HepG2 (cell line): ENCODE measurements around the gene DAD1. TPM values are rescaled to one million over a fixed set of nuclear protein-coding genes. Genes with fewer than 3 reads are reported as not detected.

Source experiments
- ARHGAP35 ChIP-seq: sonication (generic); formaldehyde crosslinking; IDR thresholded peaks from 2 replicates; pipeline ENCODE4 v1.9.0; 2022; ENCODE audit warnings: mild to moderate bottlenecking, inconsistent platforms, moderate library complexity, missing genetic modification reagents, borderline replicate concordance
- CCDC6 ChIP-seq: sonication (generic); formaldehyde crosslinking; IDR thresholded peaks from 2 replicates; pipeline ENCODE4 v1.8.1; 2022; ENCODE audit warnings: mild to moderate bottlenecking, missing genetic modification reagents, moderate library complexity
- EED ChIP-seq: sonication (generic); formaldehyde crosslinking; IDR thresholded peaks from 2 replicates; pipeline ENCODE4 v1.5.0; 2020; ENCODE audit warnings: mild to moderate bottlenecking, missing genetic modification reagents
- EHMT2 ChIP-seq: fragments of 200-600 bp; sonication (generic); IDR thresholded peaks from 2 replicates; pipeline ENCODE4 v1.7.0; 2017; ENCODE audit warnings: antibody characterized with exemption, low read depth, low read length, borderline replicate concordance
- ERF ChIP-seq: IDR thresholded peaks from 2 replicates; pipeline ENCODE4 v1.6.1; 2018; ENCODE audit warnings: missing biosample characterization, missing genetic modification reagents
- IRF2 ChIP-seq: IDR thresholded peaks from 2 replicates; pipeline ENCODE4 v1.6.1; 2018; ENCODE audit warnings: missing genetic modification reagents, missing compliant biosample characterization
- KDM1A ChIP-seq: IDR thresholded peaks from 2 replicates; pipeline ENCODE4 v1.6.1; 2016; ENCODE audit warnings: missing compliant biosample characterization
- KLF6 ChIP-seq: IDR thresholded peaks from 2 replicates; pipeline ENCODE4 v1.8.0; 2016; ENCODE audit warnings: missing biosample characterization, missing genetic modification reagents
- KMT2B ChIP-seq: IDR thresholded peaks from 2 replicates; pipeline ENCODE4 v1.6.1; 2016; ENCODE audit warnings: missing genetic modification reagents, missing compliant biosample characterization
- MBNL3 ChIP-seq: fragments of 250-450 bp; sonication (Bioruptor Pico); conservative IDR thresholded peaks from 2 replicates; pipeline ENCODE4 v1.8.0; 2022; ENCODE audit warnings: mild to moderate bottlenecking, inconsistent platforms
- MED13 ChIP-seq: sonication (generic); formaldehyde crosslinking; IDR thresholded peaks from 2 replicates; pipeline ENCODE4 v1.5.0; 2020; ENCODE audit warnings: missing genetic modification reagents
- MLLT10 ChIP-seq: sonication (generic); formaldehyde crosslinking; IDR thresholded peaks from 2 replicates; pipeline ENCODE4 v1.4.0; 2020; ENCODE audit warnings: missing genetic modification reagents
- NFIC ChIP-seq: IDR thresholded peaks from 2 replicates; pipeline ENCODE4 v1.6.1; 2012; ENCODE audit warnings: mild to moderate bottlenecking, low read length, inconsistent platforms
- TEAD2 ChIP-seq: sonication (generic); formaldehyde crosslinking; IDR thresholded peaks from 2 replicates; pipeline ENCODE4 v1.9.0; 2021; ENCODE audit warnings: missing genetic modification reagents
- THYN1 ChIP-seq: sonication (generic); formaldehyde crosslinking; IDR thresholded peaks from 2 replicates; pipeline ENCODE4 v1.8.1; 2023; ENCODE audit warnings: low read depth, mild to moderate bottlenecking, moderate library complexity, missing genetic modification reagents, borderline replicate concordance
- YEATS4 ChIP-seq: sonication (generic); formaldehyde crosslinking; IDR thresholded peaks from 2 replicates; pipeline ENCODE4 v1.4.0; 2020; ENCODE audit warnings: missing genetic modification reagents, borderline replicate concordance
- ZFP36L1 ChIP-seq: sonication (generic); formaldehyde crosslinking; IDR thresholded peaks from 2 replicates; pipeline ENCODE4 v1.8.0; 2022; ENCODE audit warnings: mild to moderate bottlenecking, missing genetic modification reagents, moderate library complexity
- ZMYM4 ChIP-seq: sonication (generic); formaldehyde crosslinking; IDR thresholded peaks from 2 replicates; pipeline ENCODE4 v1.8.1; 2023; ENCODE audit warnings: mild to moderate bottlenecking, missing genetic modification reagents
- ZNF431 ChIP-seq: sonication (generic); formaldehyde crosslinking; IDR thresholded peaks from 2 replicates; pipeline ENCODE4 v1.9.0; 2022; ENCODE audit warnings: missing genetic modification reagents, low read depth, mild to moderate bottlenecking, borderline replicate concordance
- ZNF746 ChIP-seq: sonication (generic); formaldehyde crosslinking; IDR thresholded peaks from 2 replicates; pipeline ENCODE4 v1.8.0; 2022; ENCODE audit warnings: mild to moderate bottlenecking, missing genetic modification reagents
- ZNF766 ChIP-seq: sonication (generic); formaldehyde crosslinking; IDR thresholded peaks from 2 replicates; pipeline ENCODE4 v1.5.0; 2020; ENCODE audit warnings: missing genetic modification reagents, borderline replicate concordance
- ZNF768 ChIP-seq: sonication (generic); formaldehyde crosslinking; IDR thresholded peaks from 2 replicates; pipeline ENCODE4 v1.4.0; 2020; ENCODE audit warnings: missing genetic modification reagents
- polyA plus RNA-seq, 8 experiments: library from polyadenylated mRNA; depleted of rRNA in 3 of 8; stranded (reverse) in 7 of 8; unstranded in 1 of 8; fragments of >200 nt; fragmentation: Illumina TruSeq in 4 of 8; extraction: Trizol in 4 of 8; gene quantifications; 2 replicates each; pipeline versions ENCODE4 v1.2.1 to v1.2.3, GENCODE V29; 2011 to 2016; ENCODE audit warnings: low read depth in 4 of 8, missing spikeins in 1 of 8, mixed read lengths in 1 of 8; ENCODE audit not compliant: insufficient read depth in 1 of 8
- total RNA-seq, 5 experiments: library from RNA; depleted of rRNA; stranded (reverse); fragments of >200 nt; fragmentation: Illumina TruSeq; extraction: Trizol; gene quantifications; 2 replicates each; pipeline ENCODE4 v1.2.3, GENCODE V29; 2016; ENCODE audit warnings: low read depth in 1 of 5
- TF ChIP-seq, protein P1 (sequence below): sonication (generic); formaldehyde crosslinking; IDR thresholded peaks from 2 replicates; pipeline ENCODE4 v1.5.0; 2020; ENCODE audit warnings: missing genetic modification reagents
- TF ChIP-seq, protein P2 (sequence below): sonication (generic); formaldehyde crosslinking; IDR thresholded peaks from 2 replicates; pipeline ENCODE4 v1.4.0; 2020; ENCODE audit warnings: missing genetic modification reagents
- TF ChIP-seq, protein P3 (sequence below): sonication (generic); IDR thresholded peaks from 2 replicates; pipeline ENCODE4 v1.6.1; 2016; ENCODE audit warnings: low read depth, borderline replicate concordance
- TF ChIP-seq, protein P4 (sequence below): sonication (generic); formaldehyde crosslinking; IDR thresholded peaks from 2 replicates; pipeline ENCODE4 v1.4.0; 2020; ENCODE audit warnings: missing genetic modification reagents

Gene DAD1
- total and polyA plus RNA-seq, 2 of the 13 experiments (the other 11 are each of a cell fraction or from before 2014, with no cell fraction given): 558 to 626 TPM

DNA sequence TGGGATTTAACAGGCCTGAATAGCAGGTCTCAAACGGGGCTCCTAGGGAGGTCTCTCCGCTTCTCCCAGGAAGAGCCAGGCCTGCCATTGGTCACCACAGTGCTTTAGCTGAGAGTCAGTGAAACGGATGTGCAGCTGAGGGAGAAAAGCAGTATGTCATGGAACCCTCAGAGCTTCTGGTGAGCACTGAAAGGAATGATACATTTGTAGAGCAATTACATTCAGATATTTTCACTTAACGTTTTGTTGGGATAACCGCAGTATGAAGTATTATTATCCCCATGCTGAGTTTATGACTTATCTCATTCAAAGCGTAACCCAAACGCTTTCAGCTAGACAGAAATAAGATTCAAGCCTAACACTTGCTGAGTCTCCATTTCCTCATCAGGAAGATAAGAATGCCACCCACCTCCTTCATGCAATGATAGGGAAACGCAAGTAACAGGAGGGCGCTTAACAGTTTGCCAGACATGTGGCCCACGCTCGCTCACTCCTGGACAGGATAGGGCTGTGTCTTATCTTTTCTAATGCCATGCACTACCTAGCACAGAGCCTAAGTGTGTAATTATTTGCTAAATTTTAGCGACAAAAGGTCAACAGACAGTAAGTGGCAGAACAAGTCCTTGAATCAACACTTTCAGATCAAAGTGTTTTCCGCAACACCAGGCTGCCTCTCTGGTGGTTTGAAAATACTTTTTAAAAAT lies 28.2 kb downstream of the DAD1 start (continued):
- TF ChIP-seq, protein P1, sequence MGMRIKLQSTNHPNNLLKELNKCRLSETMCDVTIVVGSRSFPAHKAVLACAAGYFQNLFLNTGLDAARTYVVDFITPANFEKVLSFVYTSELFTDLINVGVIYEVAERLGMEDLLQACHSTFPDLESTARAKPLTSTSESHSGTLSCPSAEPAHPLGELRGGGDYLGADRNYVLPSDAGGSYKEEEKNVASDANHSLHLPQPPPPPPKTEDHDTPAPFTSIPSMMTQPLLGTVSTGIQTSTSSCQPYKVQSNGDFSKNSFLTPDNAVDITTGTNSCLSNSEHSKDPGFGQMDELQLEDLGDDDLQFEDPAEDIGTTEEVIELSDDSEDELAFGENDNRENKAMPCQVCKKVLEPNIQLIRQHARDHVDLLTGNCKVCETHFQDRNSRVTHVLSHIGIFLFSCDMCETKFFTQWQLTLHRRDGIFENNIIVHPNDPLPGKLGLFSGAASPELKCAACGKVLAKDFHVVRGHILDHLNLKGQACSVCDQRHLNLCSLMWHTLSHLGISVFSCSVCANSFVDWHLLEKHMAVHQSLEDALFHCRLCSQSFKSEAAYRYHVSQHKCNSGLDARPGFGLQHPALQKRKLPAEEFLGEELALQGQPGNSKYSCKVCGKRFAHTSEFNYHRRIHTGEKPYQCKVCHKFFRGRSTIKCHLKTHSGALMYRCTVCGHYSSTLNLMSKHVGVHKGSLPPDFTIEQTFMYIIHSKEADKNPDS (CRISPR knock-in tag): no peak
- no peak for TF ChIP-seq EHMT2
- peak; percentile 36; the same call in 1 of the 2 replicates for TF ChIP-seq IRF2 (CRISPR knock-in tag)
- TF ChIP-seq MED13: no peak
- TF ChIP-seq ZFP36L1 (CRISPR knock-in tag): no peak
- no peak for TF ChIP-seq KMT2B
- TF ChIP-seq, protein P2, sequence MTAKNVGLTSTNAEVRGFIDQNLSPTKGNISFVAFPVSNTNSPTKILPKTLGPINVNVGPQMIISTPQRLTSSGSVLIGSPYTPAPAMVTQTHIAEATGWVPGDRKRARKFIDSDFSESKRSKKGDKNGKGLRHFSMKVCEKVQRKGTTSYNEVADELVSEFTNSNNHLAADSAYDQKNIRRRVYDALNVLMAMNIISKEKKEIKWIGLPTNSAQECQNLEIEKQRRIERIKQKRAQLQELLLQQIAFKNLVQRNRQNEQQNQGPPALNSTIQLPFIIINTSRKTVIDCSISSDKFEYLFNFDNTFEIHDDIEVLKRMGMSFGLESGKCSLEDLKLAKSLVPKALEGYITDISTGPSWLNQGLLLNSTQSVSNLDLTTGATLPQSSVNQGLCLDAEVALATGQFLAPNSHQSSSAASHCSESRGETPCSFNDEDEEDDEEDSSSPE (CRISPR knock-in tag): peak; percentile 63; the same call in 1 of the 2 replicates
- TF ChIP-seq ARHGAP35 (CRISPR knock-in tag): no peak
- TF ChIP-seq MBNL3 (CRISPR knock-in tag): no peak
- TF ChIP-seq, protein P3, sequence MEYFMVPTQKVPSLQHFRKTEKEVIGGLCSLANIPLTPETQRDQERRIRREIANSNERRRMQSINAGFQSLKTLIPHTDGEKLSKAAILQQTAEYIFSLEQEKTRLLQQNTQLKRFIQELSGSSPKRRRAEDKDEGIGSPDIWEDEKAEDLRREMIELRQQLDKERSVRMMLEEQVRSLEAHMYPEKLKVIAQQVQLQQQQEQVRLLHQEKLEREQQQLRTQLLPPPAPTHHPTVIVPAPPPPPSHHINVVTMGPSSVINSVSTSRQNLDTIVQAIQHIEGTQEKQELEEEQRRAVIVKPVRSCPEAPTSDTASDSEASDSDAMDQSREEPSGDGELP: peak; percentile 39; the same call in 1 of the 2 replicates
- no peak; the same call in 1 of the 2 replicates for TF ChIP-seq ZNF746
- no peak for TF ChIP-seq ZNF431
- peak; percentile 34; the same call in 1 of the 2 replicates for TF ChIP-seq YEATS4 (CRISPR knock-in tag)
- no peak for TF ChIP-seq MLLT10 (CRISPR knock-in tag)
- TF ChIP-seq ZNF766: no peak
- no peak; the same call in 1 of the 2 replicates for TF ChIP-seq EED (CRISPR knock-in tag)
- no peak for TF ChIP-seq ZNF768
- no peak for TF ChIP-seq THYN1 (CRISPR knock-in tag)
- no peak for TF ChIP-seq TEAD2 (CRISPR knock-in tag)
- no peak for TF ChIP-seq KLF6 (CRISPR knock-in tag)
- peak; percentile 27; the same call in 1 of the 2 replicates for TF ChIP-seq ZMYM4 (CRISPR knock-in tag)
- TF ChIP-seq, protein P4, sequence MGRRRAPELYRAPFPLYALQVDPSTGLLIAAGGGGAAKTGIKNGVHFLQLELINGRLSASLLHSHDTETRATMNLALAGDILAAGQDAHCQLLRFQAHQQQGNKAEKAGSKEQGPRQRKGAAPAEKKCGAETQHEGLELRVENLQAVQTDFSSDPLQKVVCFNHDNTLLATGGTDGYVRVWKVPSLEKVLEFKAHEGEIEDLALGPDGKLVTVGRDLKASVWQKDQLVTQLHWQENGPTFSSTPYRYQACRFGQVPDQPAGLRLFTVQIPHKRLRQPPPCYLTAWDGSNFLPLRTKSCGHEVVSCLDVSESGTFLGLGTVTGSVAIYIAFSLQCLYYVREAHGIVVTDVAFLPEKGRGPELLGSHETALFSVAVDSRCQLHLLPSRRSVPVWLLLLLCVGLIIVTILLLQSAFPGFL: no peak
- TF ChIP-seq NFIC: 0 out of 2 replicates have a peak, but pooled peaks have one; percentile 73
- no peak for TF ChIP-seq CCDC6
- TF ChIP-seq ERF (CRISPR knock-in tag): no peak
- TF ChIP-seq KDM1A (CRISPR knock-in tag): peak; percentile 35; the same call in 1 of the 2 replicates
